AG10803 (cell line): ENCODE results near the gene EP400.

ENCODE experiments used
- DNase-seq: peaks from one replicate; pipeline ENCODE4 v3.0.0; 2010; ENCODE audit warnings: low read depth
- H3K4me3 ChIP-seq: 2 replicates; pipeline ENCODE4 v1.5.1; 2011; ENCODE audit warnings: mild to moderate bottlenecking, low read length, control low read depth
- CTCF ChIP-seq: conservative IDR thresholded peaks from 2 replicates; pipeline ENCODE4 v1.5.1; 2011; ENCODE audit warnings: mild to moderate bottlenecking, low read length, control low read depth, inconsistent platforms

Gene EP400

GRCh38 chr12:132125736-132126135, 176.0 kb downstream of the EP400 start:
- DNase-seq: no peak

GRCh38 chr12:132127041-132127440, 177.3 kb downstream of the EP400 start:
- H3K4me3 ChIP-seq: no peak overlapping the region
- TF ChIP-seq CTCF: no peak
- no peak for DNase-seq

More at GRCh38 chr12:132125736-132126135, 176.0 kb downstream of the EP400 start:
- TF ChIP-seq CTCF: no peak
- H3K4me3 ChIP-seq: no peak overlapping the region

- DNase-seq: no peak
- TF ChIP-seq CTCF: no peak
- H3K4me3 ChIP-seq: no peak overlapping the region
These were observed 179.3 kb downstream of the EP400 start for GRCh38 chr12:132129007-132129406.

- TF ChIP-seq CTCF: no peak
These were observed 180.9 kb downstream of the EP400 start for GRCh38 chr12:132130690-132131089.

More at GRCh38 chr12:132130690-132131089, 180.9 kb downstream of the EP400 start:
- DNase-seq: no peak
- no peak overlapping the region for H3K4me3 ChIP-seq
